Measurements from ENCODE around the gene MRPL37.

Gene MRPL37

GRCh38 chr1:54229281-54229891 lies 29.4 kb downstream of the MRPL37 start:
- no peak for TF ChIP-seq SIN3A (IDR thresholded peaks at IDR 0.05; ENCODE audit: borderline replicate concordance, insufficient read depth, low read length)
- no peak for TF ChIP-seq TAF1 (IDR thresholded peaks at IDR 0.05; ENCODE audit: borderline replicate concordance, insufficient read depth, low read length)
- no peak for TF ChIP-seq FOXP2 (optimal IDR thresholded peaks at IDR 0.05; ENCODE audit: borderline replicate concordance, extremely low read depth, extremely low read length, insufficient read depth)
- TF ChIP-seq POLR2AphosphoS5 (IDR thresholded peaks at IDR 0.05; ENCODE audit: low read depth, low read length) = no peak
- no peak for TF ChIP-seq REST (IDR thresholded peaks at IDR 0.05; ENCODE audit: insufficient read depth in 1 of 2, low read depth in 2 of 2, low read length in 2 of 2)

GRCh38 chr1:54230507-54231339 lies 30.8 kb downstream of the MRPL37 start:
- no peak for TF ChIP-seq TAF1 (IDR thresholded peaks at IDR 0.05; ENCODE audit: borderline replicate concordance, insufficient read depth, low read length)
- no peak for TF ChIP-seq REST (IDR thresholded peaks at IDR 0.05; ENCODE audit: insufficient read depth in 1 of 2, low read depth in 2 of 2, low read length in 2 of 2)
- TF ChIP-seq POLR2AphosphoS5 (IDR thresholded peaks at IDR 0.05; ENCODE audit: low read depth, low read length) = no peak
- TF ChIP-seq SIN3A (IDR thresholded peaks at IDR 0.05; ENCODE audit: borderline replicate concordance, insufficient read depth, low read length) = no peak
- no peak for TF ChIP-seq FOXP2 (optimal IDR thresholded peaks at IDR 0.05; ENCODE audit: borderline replicate concordance, extremely low read depth, extremely low read length, insufficient read depth)

- TF ChIP-seq SIN3A (IDR thresholded peaks at IDR 0.05; ENCODE audit: borderline replicate concordance, insufficient read depth, low read length) (no peak), TAF1 (IDR thresholded peaks at IDR 0.05; ENCODE audit: borderline replicate concordance, insufficient read depth, low read length) (no peak), POLR2AphosphoS5 (IDR thresholded peaks at IDR 0.05; ENCODE audit: low read depth, low read length) (no peak), REST (IDR thresholded peaks at IDR 0.05; ENCODE audit: insufficient read depth in 1 of 2, low read depth in 2 of 2, low read length in 2 of 2) (no peak), FOXP2 (optimal IDR thresholded peaks at IDR 0.05; ENCODE audit: borderline replicate concordance, extremely low read depth, extremely low read length, insufficient read depth) (no peak)
Measured at GRCh38 chr1:54234284-54234683, 34.3 kb downstream of the MRPL37 start.

- TF ChIP-seq FOXP2 (optimal IDR thresholded peaks at IDR 0.05; ENCODE audit: borderline replicate concordance, extremely low read depth, extremely low read length, insufficient read depth) (no peak), REST (IDR thresholded peaks at IDR 0.05; ENCODE audit: insufficient read depth in 1 of 2, low read depth in 2 of 2, low read length in 2 of 2) (no peak), POLR2AphosphoS5 (IDR thresholded peaks at IDR 0.05; ENCODE audit: low read depth, low read length) (no peak), TAF1 (IDR thresholded peaks at IDR 0.05; ENCODE audit: borderline replicate concordance, insufficient read depth, low read length) (no peak), SIN3A (IDR thresholded peaks at IDR 0.05; ENCODE audit: borderline replicate concordance, insufficient read depth, low read length) (no peak)
Measured at GRCh38 chr1:54237586-54237985, 37.6 kb downstream of the MRPL37 start.

All from PFSK-1 (cell line).